Measurements from ENCODE around the gene SERBP1. TPM values are rescaled to one million over a fixed set of nuclear protein-coding genes. Genes with fewer than 3 reads are reported as not detected.
"Not testable (repeated sequence)": the region's sequence is repeated elsewhere in the genome, so short reads cannot be mapped to it uniquely, and the experiment has no call there.

SERBP1 gene
- total and polyA plus RNA-seq, 12 donors = 59.7 to 226 (median 154) TPM

GRCh38 chr1:67415041-67415440, 15.2 kb downstream of the SERBP1 start:
- Histone ChIP-seq H3K9me3 (replicated peaks in 1 of 3) (no peaks in the 10 kb centered on the region), H3K27ac (no peak overlapping the region), H3K36me3 (replicated peaks in 1 of 2) (peaks cover 0 to 96% of the 10 kb centered on the region in 2 donors), H3K27me3 (no peaks in the 10 kb centered on the region), H3K4me1 (replicated peaks in 1 of 2) (peaks cover 0 to 13% of the 10 kb centered on the region in 2 donors), H3K4me3 (no peak overlapping the region)
- intact Hi-C loops (cut with DNase I) = no loop called here
- 87 to 90% (median 89%) methylated on average over 13 of the region's 13 CpGs for WGBS, 4 donors
- no peak for DNase-seq
- TF ChIP-seq POLR2A (IDR thresholded peaks at IDR 0.05) (no peak), CTCF (IDR thresholded peaks at IDR 0.05) (no peak)

- no peaks in the 10 kb centered on the region for H3K9me3 ChIP-seq (replicated peaks in 1 of 3)
- intact Hi-C loops (cut with DNase I) = no loop called here
- no peaks in the 10 kb centered on the region for H3K27me3 ChIP-seq
- no peak overlapping the region for H3K27ac ChIP-seq
- WGBS, 4 donors = 92 to 95% (median 94%) methylated on average over 2 of the region's 2 CpGs
- no peak for TF ChIP-seq CTCF (IDR thresholded peaks at IDR 0.05)
- TF ChIP-seq POLR2A (IDR thresholded peaks at IDR 0.05) = no peak
- DNase-seq = no peak
- H3K4me1 ChIP-seq (replicated peaks in 1 of 2) = peaks cover 0 to 13% of the 10 kb centered on the region in 2 donors
- no peak overlapping the region for H3K4me3 ChIP-seq
- H3K36me3 ChIP-seq (replicated peaks in 1 of 2) = peaks cover 0 to 92% of the 10 kb centered on the region in 2 donors
These were observed 15.6 kb downstream of the SERBP1 start for GRCh38 chr1:67414574-67414973.

DNA sequence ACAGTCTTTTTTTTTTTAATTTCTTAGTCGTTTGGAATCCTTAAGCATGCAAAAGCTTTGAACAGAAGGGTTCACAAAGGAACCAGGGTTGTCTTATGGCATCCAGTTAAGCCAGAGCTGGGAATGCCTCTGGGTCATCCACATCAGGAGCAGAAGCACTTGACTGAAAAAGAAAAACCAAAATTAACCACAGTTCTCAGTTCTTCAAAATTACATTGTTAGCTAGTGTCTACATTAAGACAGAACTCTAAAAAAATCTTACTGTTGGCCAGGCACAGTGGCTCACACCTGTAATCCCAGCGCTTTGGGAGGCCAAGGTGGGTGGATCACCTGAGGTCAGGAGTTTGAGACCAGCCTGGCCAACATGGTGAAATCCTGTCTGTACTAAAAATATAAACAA, 17.1 kb downstream of the SERBP1 start:
- DNase-seq; intact Hi-C loops (cut with DNase I); H3K4me3 ChIP-seq; H3K4me1 ChIP-seq (replicated peaks in 1 of 2); H3K9me3 ChIP-seq (replicated peaks in 1 of 3); H3K27me3 ChIP-seq; H3K27ac ChIP-seq: not testable (repeated sequence)
- 48 to 79% (median 72%) methylated on average over 1 to 2 of the region's 2 CpGs for WGBS, 4 donors
- H3K36me3 ChIP-seq (replicated peaks in 1 of 2) = peaks cover 0 to 78% of the 10 kb centered on the region in 2 donors

DNA sequence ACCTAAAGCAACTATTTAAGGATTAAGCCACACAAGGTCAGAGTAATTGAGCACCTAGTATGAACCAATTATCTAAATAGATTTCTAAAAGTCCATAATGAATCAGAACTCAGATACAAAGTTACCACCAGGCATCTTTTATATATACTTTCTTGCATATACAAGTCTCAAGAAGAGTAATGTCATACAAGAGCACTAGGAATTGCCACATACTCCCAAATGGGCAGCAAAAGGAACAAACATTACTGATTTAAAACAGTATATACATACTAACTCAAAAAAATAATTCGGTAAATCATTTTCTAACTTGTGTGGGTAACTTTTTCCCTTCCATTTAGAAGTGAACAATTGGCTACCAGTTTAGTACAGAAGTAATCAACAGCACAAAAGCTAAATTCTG, 22.1 kb downstream of the SERBP1 start:
- no peak for DNase-seq
- H3K27me3 ChIP-seq = no peaks in the 10 kb centered on the region
- 93 to 100% (median 95%) methylated on average over 1 of the region's 1 CpG for WGBS, 4 donors
- no peak for TF ChIP-seq POLR2A (IDR thresholded peaks at IDR 0.05)
- intact Hi-C loops (cut with DNase I) = no loop called here
- H3K4me1 ChIP-seq (replicated peaks in 1 of 2) = peaks cover 0 to 5% of the 10 kb centered on the region in 2 donors
- no peaks in the 10 kb centered on the region for H3K9me3 ChIP-seq (replicated peaks in 1 of 3)
- no peak overlapping the region for H3K27ac ChIP-seq
- no peak overlapping the region for H3K4me3 ChIP-seq
- H3K36me3 ChIP-seq (replicated peaks in 1 of 2) = peaks cover 0 to 29% of the 10 kb centered on the region in 2 donors

DNA sequence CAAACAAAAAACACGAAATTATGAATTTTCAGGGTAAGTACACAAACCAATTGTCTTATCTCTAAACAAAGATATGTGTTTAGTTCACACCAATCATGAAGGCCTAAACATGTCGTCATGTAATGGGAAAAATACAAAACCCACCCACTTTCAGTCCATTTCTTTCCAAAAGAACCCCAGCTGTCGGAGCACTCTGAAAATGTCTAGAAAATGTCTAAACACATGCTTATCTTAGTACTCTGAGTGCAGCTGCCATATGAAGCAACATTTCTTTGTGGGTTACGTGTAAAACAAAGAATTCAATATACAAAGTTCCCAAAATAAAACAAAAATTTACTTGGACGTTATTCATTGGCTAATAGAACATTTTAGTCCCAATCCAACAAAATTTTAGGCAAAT, 22.7 kb downstream of the SERBP1 start:
- Histone ChIP-seq H3K4me3 (no peak overlapping the region), H3K27ac (no peak overlapping the region), H3K4me1 (replicated peaks in 1 of 2) (peaks cover 0 to 5% of the 10 kb centered on the region in 2 donors), H3K9me3 (replicated peaks in 1 of 3) (no peaks in the 10 kb centered on the region), H3K27me3 (no peaks in the 10 kb centered on the region), H3K36me3 (replicated peaks in 1 of 2) (peaks cover 0 to 25% of the 10 kb centered on the region in 2 donors)
- TF ChIP-seq POLR2A (IDR thresholded peaks at IDR 0.05) = no peak
- no peak for TF ChIP-seq CTCF (IDR thresholded peaks at IDR 0.05)
- 85 to 90% (median 87%) methylated on average over 5 of the region's 5 CpGs for WGBS, 4 donors
- no peak for DNase-seq
- intact Hi-C loops (cut with DNase I) = no loop called here

All from adrenal gland (tissue), 12 donors.